ENCODE data around the gene LY6G5B.

DNA sequence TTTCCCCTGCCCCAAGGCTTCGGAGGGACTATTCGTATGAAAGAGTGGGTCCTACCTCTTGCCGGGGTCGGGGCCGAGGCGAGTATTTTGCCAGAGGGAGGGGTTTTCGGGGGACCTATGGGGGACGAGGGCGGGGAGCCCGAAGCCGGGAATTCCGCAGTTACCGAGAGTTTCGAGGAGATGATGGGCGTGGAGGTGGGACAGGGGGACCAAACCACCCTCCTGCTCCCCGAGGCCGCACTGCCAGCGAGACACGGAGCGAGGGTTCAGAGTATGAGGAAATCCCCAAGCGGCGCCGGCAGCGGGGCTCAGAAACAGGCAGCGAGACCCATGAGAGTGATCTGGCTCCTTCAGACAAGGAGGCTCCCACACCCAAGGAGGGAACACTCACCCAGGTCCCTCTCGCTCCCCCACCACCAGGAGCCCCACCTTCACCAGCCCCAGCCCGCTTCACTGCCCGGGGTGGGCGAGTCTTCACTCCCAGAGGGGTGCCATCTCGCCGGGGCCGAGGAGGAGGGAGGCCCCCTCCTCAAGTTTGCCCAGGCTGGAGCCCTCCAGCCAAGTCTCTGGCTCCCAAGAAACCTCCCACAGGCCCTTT is 38.0 kb upstream of the LY6G5B start:
- TF ChIP-seq CTCF (conservative IDR thresholded peaks at IDR 0.05; ENCODE audit: low read depth in 2 of 2) (no peak), ZNF331 (CRISPR knock-in tag; IDR thresholded peaks at IDR 0.05; ENCODE audit: low read depth) (no peak), REST (IDR thresholded peaks at IDR 0.05; ENCODE audit: unreplicated experiment) (no peak), EZH2 (IDR thresholded peaks at IDR 0.05; ENCODE audit: low read depth, unreplicated experiment) (no peak), CREB1 (CRISPR knock-in tag; IDR thresholded peaks at IDR 0.05; ENCODE audit: low read depth) (no peak), JUNB (IDR thresholded peaks at IDR 0.05; ENCODE audit: unreplicated experiment) (no peak), POLR2AphosphoS5 (IDR thresholded peaks at IDR 0.05; ENCODE audit: low read depth) (no peak), ZNF462 (CRISPR knock-in tag; IDR thresholded peaks at IDR 0.05) (no peak)

All from GM23338 (cell line).